GM12801 (cell line): ENCODE data around the gene CFAP299.

ENCODE experiments used
- TF ChIP-seq, protein P1 (sequence below): IDR thresholded peaks from one replicate; pipeline ENCODE4 v1.5.1; 2011; ENCODE audit warnings: control low read depth; ENCODE audit not compliant: insufficient read length; ENCODE audit errors: extremely low read depth

CFAP299 gene

DNA sequence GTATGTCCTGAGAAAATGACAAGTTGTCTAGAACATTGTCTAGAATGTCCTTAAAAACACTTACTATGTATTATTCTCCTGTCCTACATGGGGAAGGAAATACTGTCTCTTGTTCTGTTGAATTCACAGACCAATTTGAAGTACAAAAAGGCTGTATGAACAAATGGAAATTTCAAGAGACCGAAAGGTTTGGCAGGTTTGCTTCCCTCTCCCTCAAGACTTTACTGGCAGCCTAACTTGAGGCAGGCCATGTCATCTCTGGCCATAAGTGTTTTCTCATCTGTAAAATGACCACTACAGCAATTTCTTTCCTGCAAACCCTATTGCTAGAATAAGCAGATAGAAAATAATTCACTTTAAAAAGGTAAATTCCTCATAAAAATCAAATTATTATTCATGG is 503.8 kb downstream of the CFAP299 start:
- TF ChIP-seq, protein P1, sequence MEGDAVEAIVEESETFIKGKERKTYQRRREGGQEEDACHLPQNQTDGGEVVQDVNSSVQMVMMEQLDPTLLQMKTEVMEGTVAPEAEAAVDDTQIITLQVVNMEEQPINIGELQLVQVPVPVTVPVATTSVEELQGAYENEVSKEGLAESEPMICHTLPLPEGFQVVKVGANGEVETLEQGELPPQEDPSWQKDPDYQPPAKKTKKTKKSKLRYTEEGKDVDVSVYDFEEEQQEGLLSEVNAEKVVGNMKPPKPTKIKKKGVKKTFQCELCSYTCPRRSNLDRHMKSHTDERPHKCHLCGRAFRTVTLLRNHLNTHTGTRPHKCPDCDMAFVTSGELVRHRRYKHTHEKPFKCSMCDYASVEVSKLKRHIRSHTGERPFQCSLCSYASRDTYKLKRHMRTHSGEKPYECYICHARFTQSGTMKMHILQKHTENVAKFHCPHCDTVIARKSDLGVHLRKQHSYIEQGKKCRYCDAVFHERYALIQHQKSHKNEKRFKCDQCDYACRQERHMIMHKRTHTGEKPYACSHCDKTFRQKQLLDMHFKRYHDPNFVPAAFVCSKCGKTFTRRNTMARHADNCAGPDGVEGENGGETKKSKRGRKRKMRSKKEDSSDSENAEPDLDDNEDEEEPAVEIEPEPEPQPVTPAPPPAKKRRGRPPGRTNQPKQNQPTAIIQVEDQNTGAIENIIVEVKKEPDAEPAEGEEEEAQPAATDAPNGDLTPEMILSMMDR = no peak

DNA sequence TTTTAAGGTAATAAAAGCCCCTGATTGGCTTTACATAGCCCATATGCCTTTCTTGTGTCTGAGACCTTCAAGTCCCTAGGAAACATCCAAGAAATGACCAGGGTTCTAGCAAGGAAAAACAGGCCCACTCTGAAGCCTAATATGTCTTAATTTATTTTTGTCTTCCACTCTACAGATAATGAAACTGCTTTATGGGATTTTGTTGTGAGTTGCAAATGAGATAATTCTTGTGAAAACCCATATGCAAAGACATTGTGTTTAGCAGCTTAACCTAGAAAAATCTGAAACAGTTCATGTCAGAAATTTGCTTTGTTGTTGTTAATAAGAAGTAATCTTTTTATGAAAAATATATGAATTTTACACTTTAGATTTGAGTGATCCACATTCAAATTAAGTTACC is 504.3 kb downstream of the CFAP299 start:
- TF ChIP-seq, protein P1 = no peak

DNA sequence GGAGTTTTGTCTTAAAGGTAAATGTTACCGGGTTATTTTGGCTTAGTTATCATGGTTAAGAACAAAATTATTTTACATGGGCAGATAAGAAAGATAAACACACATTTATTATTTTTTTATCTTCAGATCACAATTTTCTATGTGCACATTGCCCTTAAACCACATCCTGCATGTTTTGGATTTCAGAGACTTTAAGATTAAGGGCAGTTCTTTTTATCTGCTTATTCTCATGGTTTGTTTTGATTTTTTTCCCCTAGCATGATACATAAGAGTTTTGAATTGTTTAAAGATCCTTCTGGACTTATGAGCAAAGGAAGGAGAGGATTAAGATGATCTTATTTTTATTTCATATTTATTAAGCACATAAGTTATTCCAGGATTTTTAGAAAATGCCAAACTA is 504.9 kb downstream of the CFAP299 start:
- TF ChIP-seq, protein P1 = no peak

DNA sequence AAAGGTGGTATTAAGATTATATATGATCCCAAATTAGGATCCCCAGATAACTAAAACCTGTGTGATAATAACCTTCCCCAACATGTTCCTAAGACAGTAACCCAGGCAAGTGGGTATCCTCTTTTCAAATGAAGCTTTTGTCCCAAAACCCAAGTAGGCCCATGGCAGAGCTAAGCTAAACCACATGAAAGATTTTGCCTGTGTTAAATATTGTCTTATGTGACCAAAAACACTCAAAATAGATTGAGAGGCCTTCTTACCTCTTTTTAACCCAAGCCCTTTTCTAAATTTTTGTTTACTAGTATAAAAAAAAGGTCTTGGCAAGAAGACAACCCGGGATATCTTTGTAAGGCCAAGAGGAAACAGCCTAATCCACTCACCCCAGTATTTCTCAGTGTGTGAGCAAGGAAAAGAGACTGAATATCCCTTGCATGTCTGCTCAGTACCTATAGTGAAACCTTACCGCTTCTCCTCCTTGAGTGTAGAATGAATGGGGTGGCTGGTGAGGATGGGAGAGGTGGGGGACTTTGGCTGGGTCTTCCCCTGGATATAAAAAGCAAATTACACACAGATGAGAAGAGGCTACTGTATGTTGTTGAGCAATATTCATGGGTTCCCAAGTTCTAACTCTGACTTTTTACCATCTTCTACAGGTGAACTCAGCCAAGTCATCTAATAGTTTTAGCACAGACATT is 506.2 kb downstream of the CFAP299 start:
- TF ChIP-seq, protein P1 = no peak

DNA sequence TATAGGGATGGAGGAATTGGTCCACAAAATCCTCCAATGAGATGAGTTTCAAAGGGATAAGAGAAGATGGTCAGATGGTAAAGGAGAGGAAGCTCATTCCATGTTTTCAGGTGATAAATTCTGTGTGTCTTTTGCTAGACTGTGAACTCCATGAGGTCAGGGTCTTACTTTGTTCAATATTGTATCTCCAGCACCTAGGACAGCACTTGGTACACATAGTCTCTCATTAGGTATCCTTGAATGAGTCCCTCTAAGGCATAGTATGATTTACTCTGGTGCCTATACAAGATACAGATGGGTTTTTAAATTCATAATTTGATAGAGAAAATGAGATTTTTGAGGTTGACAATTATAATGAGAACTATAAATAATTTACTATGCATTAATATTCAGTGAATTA is 510.7 kb downstream of the CFAP299 start:
- TF ChIP-seq, protein P1 = no peak

DNA sequence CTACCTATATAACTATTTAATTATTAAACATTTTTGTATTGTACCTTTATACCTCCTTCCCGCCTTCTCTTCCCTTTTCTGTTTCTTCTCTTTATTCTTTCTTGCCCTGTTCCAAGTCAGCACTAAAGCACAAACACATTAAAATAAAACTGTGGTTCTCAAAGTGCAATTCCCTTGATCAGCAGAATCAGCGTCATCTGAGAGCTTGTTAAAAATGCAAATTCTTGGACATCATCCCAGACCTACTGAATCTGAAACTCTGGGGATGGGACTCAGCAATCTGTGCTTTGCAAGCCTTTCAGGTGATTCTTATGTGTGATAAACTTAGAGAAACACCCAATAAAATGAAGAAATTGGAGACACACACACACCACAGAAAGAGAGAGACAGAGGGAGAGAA is 516.5 kb downstream of the CFAP299 start:
- TF ChIP-seq, protein P1 = no peak

DNA sequence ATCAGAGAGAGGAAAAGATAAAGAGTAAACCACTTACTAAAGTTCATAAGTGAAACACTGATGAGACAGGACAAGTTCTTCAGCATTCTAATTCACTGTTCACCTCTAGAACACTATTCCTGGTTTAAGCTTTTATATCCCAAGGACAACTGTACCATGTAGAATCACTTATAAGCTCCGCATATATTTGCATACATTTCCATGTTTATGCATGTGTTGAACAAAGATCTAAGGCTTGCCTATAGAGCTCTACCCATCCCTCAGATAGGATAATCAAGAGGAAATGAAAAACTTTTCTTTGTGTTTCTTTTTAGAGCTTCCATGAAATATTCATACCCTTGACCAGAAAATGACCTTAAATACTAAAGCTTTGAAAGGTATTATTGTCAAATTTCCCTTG is 538.0 kb downstream of the CFAP299 start:
- TF ChIP-seq, protein P1 = no peak
